Mesendoderm (in vitro differentiated cells): ENCODE measurements around the gene SCO2.

ENCODE experiments used
- DNase-seq: peaks from one replicate; pipeline ENCODE4 v3.0.0; 2013
- H2AK5ac ChIP-seq: 2 replicates; pipeline ENCODE4 v1.6.1; 2013; ENCODE audit warnings: low read length, inconsistent platforms
- H2BK120ac ChIP-seq: 2 replicates; pipeline ENCODE4 v1.6.1; 2013; ENCODE audit warnings: low read depth, mild to moderate bottlenecking, low read length, moderate library complexity, mixed read lengths
- H2BK15ac ChIP-seq: replicated peaks from 2 replicates; pipeline ENCODE4 v1.6.1; 2013; ENCODE audit warnings: low read depth, mild to moderate bottlenecking, moderate library complexity
- H2BK5ac ChIP-seq: 2 replicates; pipeline ENCODE4 v1.6.1; 2013; ENCODE audit warnings: low read length, inconsistent platforms
- H3K18ac ChIP-seq: 2 replicates; pipeline ENCODE4 v1.6.1; 2013; ENCODE audit warnings: mild to moderate bottlenecking, low read length, mixed read lengths
- H3K23ac ChIP-seq: one replicate; pipeline ENCODE4 v1.6.1; 2013; ENCODE audit warnings: low read length
- H3K27ac ChIP-seq: 2 replicates; pipeline ENCODE4 v1.5.1; 2013; ENCODE audit warnings: low read depth, mild to moderate bottlenecking, inconsistent platforms, low read length, moderate library complexity
- H3K27me3 ChIP-seq: 2 replicates; pipeline ENCODE4 v1.6.1; 2013; ENCODE audit warnings: low read length, control low read depth, mild to moderate bottlenecking, inconsistent platforms; ENCODE audit not compliant: insufficient read depth, poor library complexity
- H3K36me3 ChIP-seq: 2 replicates; pipeline ENCODE4 v1.6.1; 2013; ENCODE audit warnings: low read length, inconsistent platforms; ENCODE audit not compliant: control insufficient read depth, insufficient read depth
- H3K4ac ChIP-seq: one replicate; pipeline ENCODE4 v1.6.1; 2013; ENCODE audit warnings: low read depth, mild to moderate bottlenecking, low read length, moderate library complexity
- H3K4me1 ChIP-seq: 2 replicates; pipeline ENCODE4 v1.6.1; 2013; ENCODE audit warnings: low read depth, low read length, inconsistent platforms; ENCODE audit not compliant: control insufficient read depth
- H3K4me2 ChIP-seq: 2 replicates; pipeline ENCODE4 v1.6.1; 2013; ENCODE audit warnings: low read length
- H3K4me3 ChIP-seq: 2 replicates; pipeline ENCODE4 v1.5.1; 2013; ENCODE audit warnings: mild to moderate bottlenecking, low read length
- H3K56ac ChIP-seq: one replicate; pipeline ENCODE4 v1.6.1; 2013; ENCODE audit warnings: low read length
- H3K79me1 ChIP-seq: 2 replicates; pipeline ENCODE4 v1.6.1; 2013; ENCODE audit warnings: low read length, inconsistent platforms
- H3K79me2 ChIP-seq: 2 replicates; pipeline ENCODE4 v1.6.1; 2013; ENCODE audit warnings: mild to moderate bottlenecking, low read length; ENCODE audit not compliant: control insufficient read depth, insufficient read depth
- H3K9ac ChIP-seq: 2 replicates; pipeline ENCODE4 v1.6.1; 2013; ENCODE audit warnings: low read length, inconsistent platforms
- H4K5ac ChIP-seq: one replicate; pipeline ENCODE4 v1.6.1; 2013; ENCODE audit warnings: low read length
- H4K8ac ChIP-seq: one replicate; pipeline ENCODE4 v1.6.1; 2013; ENCODE audit warnings: low read depth, mild to moderate bottlenecking, control low read depth, low read length, moderate library complexity
- WGBS: extraction: QIAGEN DNeasy Blood & Tissue Kit; methylation state at CpG from one replicate; pipeline ENCODE4 v1.1.7; 2013; ENCODE audit warnings: low lambda C conversion rate, missing lambda C conversion rate; ENCODE audit not compliant: insufficient coverage; ENCODE audit errors: extremely low coverage; 5-methylcytosine and 5-hydroxymethylcytosine counted together

SCO2 gene

GRCh38 chr22:50526834-50527801 is 1.7 kb upstream of the SCO2 start:
- peak overlapping the region; percentile 30 for H3K4me3 ChIP-seq
- H2BK5ac ChIP-seq: no peak overlapping the region
- H3K27me3 ChIP-seq: peaks cover 21% of the 10 kb centered on the region
- H3K36me3 ChIP-seq: no peaks in the 10 kb centered on the region
- no CpG with 5 or more reads among the region's 29 CpGs for WGBS
- H3K18ac ChIP-seq: peak overlapping the region; percentile 44
- H3K27ac ChIP-seq: no peak overlapping the region
- peaks cover 6% of the 10 kb centered on the region for H3K4me1 ChIP-seq
- peak; percentile 79 for DNase-seq
- H3K79me2 ChIP-seq: no peaks in the 10 kb centered on the region
- no peak overlapping the region for H2BK15ac ChIP-seq
- H2BK120ac ChIP-seq: no peak overlapping the region
- peak overlapping the region; percentile 61 for H3K4me2 ChIP-seq
- peak overlapping the region; percentile 83 for H3K9ac ChIP-seq
- H3K56ac ChIP-seq: peak overlapping the region; percentile 94
- H2AK5ac ChIP-seq: no peak overlapping the region
- no peak overlapping the region for H4K8ac ChIP-seq
- no peak overlapping the region for H4K5ac ChIP-seq
- H3K79me1 ChIP-seq: no peaks in the 10 kb centered on the region
- H3K23ac ChIP-seq: no peak overlapping the region
- no peak overlapping the region for H3K4ac ChIP-seq

DNA sequence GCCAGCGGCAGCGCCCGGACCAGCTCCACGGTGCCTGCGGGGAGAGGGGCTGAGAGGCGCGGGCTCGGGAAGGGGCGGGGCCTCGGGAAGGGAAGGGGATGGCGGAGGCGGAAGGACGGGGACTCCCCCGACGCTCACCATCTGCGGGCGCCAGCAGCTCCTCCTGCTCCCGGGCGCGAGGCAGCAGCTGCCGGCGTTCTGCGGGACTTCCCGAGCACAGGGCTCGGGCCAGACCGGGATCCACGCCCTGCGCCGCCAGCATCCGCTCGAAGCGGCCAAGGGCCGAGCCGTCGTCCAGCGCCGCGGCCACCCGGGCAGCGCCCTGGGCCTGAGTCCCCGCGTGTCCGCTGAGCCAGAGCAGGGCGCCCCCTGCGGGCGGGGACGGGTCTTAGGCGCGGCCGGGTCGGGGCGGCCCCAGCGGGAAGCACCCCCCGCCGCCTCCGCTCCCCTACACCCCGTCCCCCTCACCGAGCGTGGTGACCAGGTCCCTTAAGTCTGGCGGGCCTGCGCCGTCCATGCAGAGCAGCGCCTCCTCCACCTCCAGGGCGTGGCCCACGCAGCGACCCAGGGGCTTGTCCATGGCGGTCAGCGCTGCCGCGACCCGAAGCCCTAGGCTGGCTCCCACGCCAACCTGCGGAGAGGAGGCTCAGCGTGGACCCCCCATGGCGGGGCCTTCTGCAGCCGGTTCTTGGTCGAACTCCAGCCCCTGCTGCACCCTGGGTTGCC is 873 bp upstream of the SCO2 start:
- H3K27ac ChIP-seq: peak overlapping the region; percentile 81
- H3K36me3 ChIP-seq: no peaks in the 10 kb centered on the region
- no CpG with 5 or more reads among the region's 77 CpGs for WGBS
- peak overlapping the region; percentile 83 for H3K9ac ChIP-seq
- H2BK15ac ChIP-seq: no peak overlapping the region
- H4K5ac ChIP-seq: no peak overlapping the region
- no peak overlapping the region for H3K23ac ChIP-seq
- DNase-seq: peak; percentile 77
- H3K4me1 ChIP-seq: peaks cover 6% of the 10 kb centered on the region
- peak overlapping the region; percentile 44 for H3K18ac ChIP-seq
- peaks cover 19% of the 10 kb centered on the region for H3K27me3 ChIP-seq
- peak overlapping the region; percentile 30 for H3K4me3 ChIP-seq
- peak overlapping the region; percentile 94 for H3K56ac ChIP-seq
- no peak overlapping the region for H4K8ac ChIP-seq
- no peak overlapping the region for H2AK5ac ChIP-seq
- H3K4ac ChIP-seq: peak overlapping the region; percentile 21
- no peaks in the 10 kb centered on the region for H3K79me2 ChIP-seq
- peak overlapping the region; percentile 61 for H3K4me2 ChIP-seq
- no peak overlapping the region for H2BK120ac ChIP-seq
- no peaks in the 10 kb centered on the region for H3K79me1 ChIP-seq
- H2BK5ac ChIP-seq: no peak overlapping the region

- Histone ChIP-seq H3K4me3 (peak overlapping the region; percentile 36), H3K79me1 (no peaks in the 10 kb centered on the region), H3K4ac (peak overlapping the region; percentile 21), H3K18ac (peak overlapping the region; percentile 44), H2AK5ac (no peak overlapping the region), H3K4me2 (peak overlapping the region; percentile 61), H3K27me3 (peaks cover 15% of the 10 kb centered on the region), H2BK5ac (no peak overlapping the region), H3K9ac (peak overlapping the region; percentile 83), H3K4me1 (peaks cover 2% of the 10 kb centered on the region), H2BK120ac (no peak overlapping the region), H3K56ac (peak overlapping the region; percentile 94), H3K79me2 (no peaks in the 10 kb centered on the region), H3K27ac (peak overlapping the region; percentile 81), H3K36me3 (no peaks in the 10 kb centered on the region), H2BK15ac (no peak overlapping the region), H4K8ac (no peak overlapping the region), H3K23ac (no peak overlapping the region), H4K5ac (no peak overlapping the region)
- no CpG with 5 or more reads among the region's 33 CpGs for WGBS
- DNase-seq: no peak
Observed at GRCh38 chr22:50525858-50526107, 385 bp upstream of the SCO2 start.

- H3K36me3 ChIP-seq: no peaks in the 10 kb centered on the region
- no peak overlapping the region for H2BK5ac ChIP-seq
- no peak overlapping the region for H2AK5ac ChIP-seq
- peak overlapping the region; percentile 98 for H3K9ac ChIP-seq
- no peak overlapping the region for H2BK120ac ChIP-seq
- H3K79me2 ChIP-seq: no peaks in the 10 kb centered on the region
- peak overlapping the region; percentile 11 for H3K18ac ChIP-seq
- no peak overlapping the region for H3K23ac ChIP-seq
- H3K79me1 ChIP-seq: no peaks in the 10 kb centered on the region
- peak overlapping the region; percentile 96 for H3K56ac ChIP-seq
- H3K4me3 ChIP-seq: peak overlapping the region; percentile 85
- no peak overlapping the region for H3K4ac ChIP-seq
- H3K27ac ChIP-seq: no peak overlapping the region
- peaks cover 9% of the 10 kb centered on the region for H3K27me3 ChIP-seq
- no peak overlapping the region for H2BK15ac ChIP-seq
- no peak overlapping the region for H4K5ac ChIP-seq
- peak overlapping the region; percentile 74 for H3K4me2 ChIP-seq
- WGBS: no CpG with 5 or more reads among the region's 19 CpGs
- peaks cover 2% of the 10 kb centered on the region for H3K4me1 ChIP-seq
- DNase-seq: no peak
- no peak overlapping the region for H4K8ac ChIP-seq
Observed at GRCh38 chr22:50524676-50525103, 708 bp downstream of the SCO2 start.

DNA sequence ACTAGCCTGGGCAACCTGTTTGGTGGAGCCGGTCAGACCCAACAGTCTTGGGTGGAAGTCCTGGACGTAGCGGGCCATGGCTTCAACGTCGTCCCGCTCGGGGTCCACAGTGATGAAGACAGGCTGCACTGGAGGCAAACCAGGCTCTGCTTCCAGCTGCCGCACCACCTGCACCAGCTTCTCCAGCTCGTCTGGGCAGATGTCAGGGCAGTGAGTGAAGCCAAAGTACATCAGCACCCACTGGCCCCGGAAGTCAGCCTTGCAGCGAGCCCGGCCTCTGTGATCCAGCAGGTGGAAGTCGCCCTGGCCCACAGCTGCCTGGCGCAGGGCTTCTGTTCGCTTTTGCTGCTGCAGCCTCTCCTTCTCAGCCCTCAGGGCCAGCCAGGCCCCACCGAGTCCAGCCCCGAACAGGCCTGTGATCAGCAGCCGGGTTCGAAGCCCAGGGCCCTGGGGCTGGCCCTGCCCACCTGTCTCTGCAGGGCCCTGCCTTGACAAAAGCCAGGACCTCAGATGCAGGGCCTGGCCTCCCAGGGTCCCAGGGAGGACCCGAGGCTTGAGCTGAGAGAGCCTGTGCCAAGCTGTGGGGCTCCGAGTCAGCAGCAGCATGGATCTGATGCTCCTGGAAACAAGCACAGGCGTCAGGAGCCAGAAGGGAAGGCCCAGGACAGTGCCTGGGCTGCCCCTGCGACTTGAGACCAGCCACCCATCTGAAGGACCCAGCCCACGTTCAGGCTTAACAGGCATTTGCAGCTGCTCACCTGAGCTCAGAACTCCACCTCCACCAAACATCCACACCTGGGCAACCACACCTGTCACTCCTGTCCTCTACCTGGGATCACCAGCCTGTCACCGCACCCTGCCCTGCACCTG is 1.4 kb downstream of the SCO2 start:
- no peak overlapping the region for H4K8ac ChIP-seq
- H3K4me1 ChIP-seq: peaks cover 2% of the 10 kb centered on the region
- H2AK5ac ChIP-seq: no peak overlapping the region
- no peak overlapping the region for H3K4me3 ChIP-seq
- H3K27ac ChIP-seq: no peak overlapping the region
- WGBS: no CpG with 5 or more reads among the region's 25 CpGs
- peak overlapping the region; percentile 98 for H3K9ac ChIP-seq
- no peak overlapping the region for H3K18ac ChIP-seq
- H3K4me2 ChIP-seq: peak overlapping the region; percentile 74
- peaks cover 1% of the 10 kb centered on the region for H3K36me3 ChIP-seq
- no peak overlapping the region for H3K4ac ChIP-seq
- H2BK120ac ChIP-seq: no peak overlapping the region
- peaks cover 4% of the 10 kb centered on the region for H3K27me3 ChIP-seq
- no peak for DNase-seq
- no peak overlapping the region for H4K5ac ChIP-seq
- H3K79me1 ChIP-seq: no peaks in the 10 kb centered on the region
- H2BK15ac ChIP-seq: no peak overlapping the region
- peak overlapping the region; percentile 96 for H3K56ac ChIP-seq
- H2BK5ac ChIP-seq: no peak overlapping the region
- no peak overlapping the region for H3K23ac ChIP-seq
- H3K79me2 ChIP-seq: no peaks in the 10 kb centered on the region
